Ammon's horn (tissue), 1 donor: ENCODE results near the gene GALT.

Source experiments
- DNase-seq: peaks from one replicate; pipeline ENCODE4 v3.0.0-alpha.2; 2016; ENCODE audit warnings: low spot score

GALT gene

GRCh38 chr9:34651876-34652601 lies 5.6 kb downstream of the GALT start, which contains the start of gene IL11RA:
Gene IL11RA, plus strand, starts transcription at chr9:34652185. Its CDS starts 3,033 bp downstream, at chr9:34655218.
- DNase-seq = peak; percentile 91

- no peak for DNase-seq
Measured at GRCh38 chr9:34652602-34653000, 6.1 kb downstream of the GALT start.

GRCh38 chr9:34653151-34654072 lies 6.9 kb downstream of the GALT start:
- no peak for DNase-seq

GRCh38 chr9:34654323-34655051 lies 8.0 kb downstream of the GALT start:
- peak; percentile 89 for DNase-seq

- DNase-seq = no peak
Measured at GRCh38 chr9:34655394-34655793, 8.9 kb downstream of the GALT start.

GRCh38 chr9:34656992-34657391 lies 10.5 kb downstream of the GALT start:
- DNase-seq = no peak

GRCh38 chr9:34658461-34658860 lies 12.0 kb downstream of the GALT start:
- DNase-seq = no peak

GRCh38 chr9:34659592-34660253 lies 13.2 kb downstream of the GALT start:
- no peak for DNase-seq

- no peak for DNase-seq
Measured at GRCh38 chr9:34662526-34663302, 16.2 kb downstream of the GALT start, which contains the start of gene CCL27. Gene CCL27, minus strand, starts transcription at chr9:34662657. Its CDS starts 24 bp downstream, at chr9:34662633.

GRCh38 chr9:34663303-34663605 lies 16.8 kb downstream of the GALT start:
- no peak for DNase-seq

- peak; percentile 86 for DNase-seq
Measured at GRCh38 chr9:34664281-34665066, 18.0 kb downstream of the GALT start.

GRCh38 chr9:34665067-34665380 lies 18.5 kb downstream of the GALT start:
- DNase-seq = no peak

- DNase-seq = peak; percentile 97
Measured at GRCh38 chr9:34665381-34666250, 19.1 kb downstream of the GALT start.

- no peak for DNase-seq
Measured at GRCh38 chr9:34669809-34670562, 23.5 kb downstream of the GALT start.

- DNase-seq = no peak
Measured at GRCh38 chr9:34671307-34671706, 24.8 kb downstream of the GALT start.

GRCh38 chr9:34674440-34674839 lies 28.0 kb downstream of the GALT start:
- DNase-seq = no peak

GRCh38 chr9:34675048-34675714 lies 28.7 kb downstream of the GALT start:
- DNase-seq = peak; percentile 53

GRCh38 chr9:34675869-34676268 lies 29.4 kb downstream of the GALT start:
- no peak for DNase-seq
